ENCODE measurements around the gene GRM5.

The GRM5 gene

GRCh38 chr11:88695689-88696414, 369.9 kb downstream of the GRM5 start:
- FAIRE-seq (no peak), DNase-seq (ENCODE audit: insufficient read length) (no peak)
- TF ChIP-seq TAF1 (IDR thresholded peaks at IDR 0.05; ENCODE audit: borderline replicate concordance, low read depth, low read length) (no peak), POLR2AphosphoS5 (IDR thresholded peaks at IDR 0.05; ENCODE audit: low read depth, low read length) (no peak), POLR2A (IDR thresholded peaks at IDR 0.05; ENCODE audit: low read depth, low read length) (no peak)

DNA sequence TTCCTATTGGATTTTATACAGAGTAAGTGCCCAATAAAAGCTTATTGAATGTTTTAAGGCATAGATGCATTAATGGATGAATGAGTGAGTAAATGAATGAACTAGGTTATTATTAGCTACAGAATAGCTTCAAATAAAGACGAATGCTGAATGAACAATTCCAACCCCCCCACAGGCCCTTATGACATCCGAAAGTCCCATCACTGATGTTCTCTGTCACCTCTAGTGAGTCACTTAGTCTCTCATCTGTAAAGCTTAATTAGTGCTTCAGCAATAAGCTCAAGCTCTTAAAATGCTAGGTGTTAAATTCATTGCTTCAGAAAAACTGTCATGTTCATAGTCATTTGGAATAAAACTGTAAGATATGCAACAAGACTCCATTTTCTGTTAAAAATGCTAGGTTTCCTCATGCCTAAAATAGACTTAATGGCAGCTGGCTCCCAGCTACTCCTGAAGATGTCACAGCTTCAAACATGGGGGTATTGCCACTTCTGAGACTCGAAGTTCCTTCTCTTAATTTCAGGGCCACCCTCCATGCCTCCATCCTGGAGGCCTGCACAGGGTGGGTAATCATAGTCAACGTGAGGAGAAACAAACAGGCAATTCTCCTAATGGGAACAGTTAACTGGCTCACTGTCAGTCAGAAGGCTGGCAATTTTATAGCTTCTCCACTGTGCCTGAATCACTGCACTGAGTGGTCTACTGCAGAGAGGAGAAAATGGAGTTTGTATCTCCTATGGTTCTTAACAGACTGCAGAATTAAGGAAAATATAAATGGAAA, 373.3 kb downstream of the GRM5 start:
- TF ChIP-seq TAF1 (IDR thresholded peaks at IDR 0.05; ENCODE audit: borderline replicate concordance, low read depth, low read length): no peak
- no peak for TF ChIP-seq POLR2AphosphoS5 (IDR thresholded peaks at IDR 0.05; ENCODE audit: low read depth, low read length)
- TF ChIP-seq POLR2A (IDR thresholded peaks at IDR 0.05; ENCODE audit: low read depth, low read length): no peak
- FAIRE-seq: no peak
- no peak for DNase-seq (ENCODE audit: insufficient read length)

GRCh38 chr11:88689548-88690240, 376.1 kb downstream of the GRM5 start:
- TF ChIP-seq POLR2A (IDR thresholded peaks at IDR 0.05; ENCODE audit: low read depth, low read length): no peak
- TF ChIP-seq POLR2AphosphoS5 (IDR thresholded peaks at IDR 0.05; ENCODE audit: low read depth, low read length): no peak
- no peak for TF ChIP-seq TAF1 (IDR thresholded peaks at IDR 0.05; ENCODE audit: borderline replicate concordance, low read depth, low read length)
- FAIRE-seq (no peak), DNase-seq (ENCODE audit: insufficient read length) (no peak)

DNA sequence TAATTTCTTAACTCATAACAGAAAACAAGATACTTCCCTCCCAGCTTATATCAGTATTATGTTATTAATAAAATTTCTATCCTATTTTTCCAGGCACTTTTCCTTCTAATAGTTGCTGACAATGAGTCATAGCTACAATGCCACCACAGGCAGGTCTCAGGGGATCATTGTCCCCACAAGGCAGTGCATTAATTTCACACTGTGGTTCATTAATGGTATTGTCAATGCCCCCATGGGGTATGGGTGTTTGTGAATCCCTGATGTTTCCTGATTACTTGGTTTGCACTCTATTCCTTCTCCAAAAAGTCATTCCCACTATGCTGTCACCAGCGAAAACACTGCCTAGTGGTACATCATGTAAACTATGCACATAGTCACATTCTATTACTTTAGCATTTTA, 382.8 kb downstream of the GRM5 start:
- TF ChIP-seq TAF1 (IDR thresholded peaks at IDR 0.05; ENCODE audit: borderline replicate concordance, low read depth, low read length): no peak
- no peak for TF ChIP-seq POLR2A (IDR thresholded peaks at IDR 0.05; ENCODE audit: low read depth, low read length)
- no peak for TF ChIP-seq POLR2AphosphoS5 (IDR thresholded peaks at IDR 0.05; ENCODE audit: low read depth, low read length)
- no peak for DNase-seq (ENCODE audit: insufficient read length)
- no peak for FAIRE-seq

- no peak for FAIRE-seq
- TF ChIP-seq POLR2AphosphoS5 (IDR thresholded peaks at IDR 0.05; ENCODE audit: low read depth, low read length) (no peak), POLR2A (IDR thresholded peaks at IDR 0.05; ENCODE audit: low read depth, low read length) (no peak), TAF1 (IDR thresholded peaks at IDR 0.05; ENCODE audit: borderline replicate concordance, low read depth, low read length) (no peak)
Observed at GRCh38 chr11:88680806-88681205, 385.0 kb downstream of the GRM5 start.

DNA sequence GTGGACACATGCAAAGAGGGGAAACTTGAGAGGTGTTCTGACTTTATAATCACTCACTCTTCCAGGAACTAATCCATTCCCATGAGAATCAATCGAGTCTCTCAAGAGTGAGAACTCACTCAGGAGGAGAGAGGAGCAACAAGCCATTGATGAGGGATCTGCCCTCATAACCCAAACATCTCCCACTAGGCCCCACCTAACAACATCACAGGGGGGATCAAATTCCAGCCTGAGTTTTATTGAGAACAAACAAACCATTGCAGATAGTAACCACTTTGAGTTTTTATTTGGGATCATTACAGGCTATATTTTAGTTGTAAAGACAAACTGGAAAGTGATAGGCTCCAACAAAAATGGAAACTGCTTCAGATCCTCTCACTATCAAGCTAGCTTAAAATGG, 399.4 kb downstream of the GRM5 start:
- TF ChIP-seq POLR2AphosphoS5 (IDR thresholded peaks at IDR 0.05; ENCODE audit: low read depth, low read length): no peak
- no peak for TF ChIP-seq POLR2A (IDR thresholded peaks at IDR 0.05; ENCODE audit: low read depth, low read length)
- TF ChIP-seq TAF1 (IDR thresholded peaks at IDR 0.05; ENCODE audit: borderline replicate concordance, low read depth, low read length): no peak
- FAIRE-seq (no peak), DNase-seq (ENCODE audit: insufficient read length) (no peak)

More at GRCh38 chr11:88680806-88681205, 385.0 kb downstream of the GRM5 start:
- no peak for DNase-seq (ENCODE audit: insufficient read length)

- FAIRE-seq: no peak
- no peak for DNase-seq (ENCODE audit: insufficient read length)
- TF ChIP-seq TAF1 (IDR thresholded peaks at IDR 0.05; ENCODE audit: borderline replicate concordance, low read depth, low read length): no peak
- no peak for TF ChIP-seq POLR2AphosphoS5 (IDR thresholded peaks at IDR 0.05; ENCODE audit: low read depth, low read length)
- no peak for TF ChIP-seq POLR2A (IDR thresholded peaks at IDR 0.05; ENCODE audit: low read depth, low read length)
Observed at GRCh38 chr11:88657076-88657738, 408.6 kb downstream of the GRM5 start.

DNA sequence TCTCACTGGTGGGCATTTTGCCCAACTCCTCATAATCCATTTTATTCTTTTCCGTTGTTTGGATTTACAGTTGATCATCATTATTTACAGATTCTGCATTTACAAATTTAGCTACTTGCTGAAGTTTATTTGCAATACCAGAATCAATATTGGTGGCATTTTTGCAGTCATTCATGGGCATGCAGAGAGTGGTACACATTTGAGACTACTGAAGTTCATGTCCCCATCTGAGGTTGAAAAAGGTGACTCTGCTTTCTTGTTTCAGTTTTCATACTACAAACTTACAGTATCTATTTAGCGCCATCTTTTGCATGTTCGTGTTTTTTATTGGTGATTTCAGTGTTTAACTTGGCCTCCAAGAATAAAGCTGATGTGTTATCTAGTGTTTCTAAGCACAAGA, 409.5 kb downstream of the GRM5 start:
- TF ChIP-seq POLR2A (IDR thresholded peaks at IDR 0.05; ENCODE audit: low read depth, low read length): no peak
- TF ChIP-seq TAF1 (IDR thresholded peaks at IDR 0.05; ENCODE audit: borderline replicate concordance, low read depth, low read length): no peak
- no peak for TF ChIP-seq POLR2AphosphoS5 (IDR thresholded peaks at IDR 0.05; ENCODE audit: low read depth, low read length)
- FAIRE-seq: no peak
- no peak for DNase-seq (ENCODE audit: insufficient read length)

- FAIRE-seq: no peak
- no peak for TF ChIP-seq POLR2AphosphoS5 (IDR thresholded peaks at IDR 0.05; ENCODE audit: low read depth, low read length)
- no peak for TF ChIP-seq POLR2A (IDR thresholded peaks at IDR 0.05; ENCODE audit: low read depth, low read length)
- TF ChIP-seq TAF1 (IDR thresholded peaks at IDR 0.05; ENCODE audit: borderline replicate concordance, low read depth, low read length): no peak
- no peak for DNase-seq (ENCODE audit: insufficient read length)
Observed at GRCh38 chr11:88655656-88656055, 410.1 kb downstream of the GRM5 start.

GRCh38 chr11:88655196-88655595, 410.6 kb downstream of the GRM5 start:
- FAIRE-seq: no peak
- no peak for DNase-seq (ENCODE audit: insufficient read length)
- TF ChIP-seq TAF1 (IDR thresholded peaks at IDR 0.05; ENCODE audit: borderline replicate concordance, low read depth, low read length) (no peak), POLR2A (IDR thresholded peaks at IDR 0.05; ENCODE audit: low read depth, low read length) (no peak), POLR2AphosphoS5 (IDR thresholded peaks at IDR 0.05; ENCODE audit: low read depth, low read length) (no peak)

DNA sequence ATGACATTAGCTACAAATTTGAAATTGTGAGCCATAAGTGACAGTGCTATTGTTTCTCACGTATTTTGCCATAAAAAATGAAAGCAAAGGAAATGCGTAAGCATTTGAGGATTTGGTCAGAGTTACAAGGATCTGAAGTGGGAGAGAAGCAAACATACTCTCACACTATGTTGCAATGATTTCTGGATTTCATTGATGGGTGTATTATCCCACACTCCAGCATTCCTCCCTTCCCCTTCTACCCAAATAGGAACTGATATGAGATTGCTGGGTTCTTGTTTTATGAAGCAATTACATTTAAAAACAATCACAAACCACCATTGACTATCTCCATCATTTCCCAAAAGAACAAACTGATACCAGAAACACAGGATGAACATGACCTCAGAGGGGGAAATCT, 414.2 kb downstream of the GRM5 start:
- no peak for FAIRE-seq
- DNase-seq (ENCODE audit: insufficient read length): no peak
- TF ChIP-seq TAF1 (IDR thresholded peaks at IDR 0.05; ENCODE audit: borderline replicate concordance, low read depth, low read length): no peak
